CD4-positive, alpha-beta T cell (primary cell): ENCODE measurements around the gene P2RY14. TPM values are rescaled to one million over a fixed set of nuclear protein-coding genes. Genes with fewer than 3 reads are reported as not detected.
A peak's percentile ranks its signal among the peaks of the same experiment; 100 is the strongest.

Source experiments
- ATAC-seq: fragments of 200-7000 bp; cut with Tn5 transposase; one replicate; pipeline ENCODE4 v1.10.0; 2022; ENCODE audit warnings: mild to moderate bottlenecking; ENCODE audit not compliant: poor library complexity
- CTCF ChIA-PET: fragments of 350-600 bp; sonication (Branson Sonifier 250); formaldehyde crosslinking; loops from one replicate; lab custom pipeline; 2021; ENCODE audit warnings: antibody characterized with exemption, inconsistent platforms; lab: Charles Lee
- POLR2A ChIA-PET: fragments of 350-600 bp; sonication (Branson Sonifier 250); formaldehyde crosslinking; loops from one replicate; lab custom pipeline; 2021; ENCODE audit warnings: antibody characterized with exemption, inconsistent platforms; lab: Charles Lee
- DNase-seq, 14 experiments: peaks; one replicate each; pipeline ENCODE4 v3.0.0-alpha.2; 2013 to 2020; ENCODE audit warnings: mixed read lengths in 2 of 14
- H3K27ac ChIP-seq, 2 donors: one replicate each; pipeline versions ENCODE4 v1.5.1 to v1.7.0; 2013; ENCODE audit warnings: low read length in 2 of 2, low read depth in 1 of 2, mild to moderate bottlenecking in 1 of 2
- H3K27me3 ChIP-seq, 2 experiments: 1 replicate in 1 of 2; 2 replicates in 1 of 2; pipeline versions ENCODE4 v1.6.1 to v1.7.0; 2013; ENCODE audit warnings: low read length in 2 of 2, control low read depth in 1 of 2, mild to moderate bottlenecking in 1 of 2, moderate library complexity in 1 of 2; ENCODE audit not compliant: insufficient read depth in 2 of 2, control insufficient read depth in 1 of 2
- H3K36me3 ChIP-seq: one replicate; pipeline ENCODE4 v1.6.1; 2013; ENCODE audit warnings: low read length, control low read depth; ENCODE audit not compliant: insufficient read depth
- H3K4me1 ChIP-seq: one replicate; pipeline ENCODE4 v1.6.1; 2013; ENCODE audit warnings: low read length, control low read depth; ENCODE audit not compliant: insufficient read depth
- H3K4me3 ChIP-seq: one replicate; pipeline ENCODE4 v1.5.1; 2013; ENCODE audit warnings: mild to moderate bottlenecking, low read length, moderate library complexity
- H3K9me3 ChIP-seq, 2 experiments: 1 replicate in 1 of 2; 2 replicates in 1 of 2; pipeline versions ENCODE4 v1.6.1 to v1.7.0; 2013; ENCODE audit warnings: low read length in 2 of 2, mild to moderate bottlenecking in 2 of 2, control low read depth in 1 of 2, moderate library complexity in 1 of 2; ENCODE audit not compliant: control insufficient read depth in 1 of 2, insufficient read depth in 1 of 2
- H3K27ac Mint-ChIP-seq: one replicate; pipeline ENCODE4 v1.8.0; 2020; ENCODE audit warnings: mixed read lengths
- H3K27me3 Mint-ChIP-seq: one replicate; pipeline ENCODE4 v1.8.0; 2021; ENCODE audit warnings: mixed read lengths
- H3K36me3 Mint-ChIP-seq: one replicate; pipeline ENCODE4 v1.8.0; 2021; ENCODE audit warnings: low read depth, mixed read lengths
- H3K4me1 Mint-ChIP-seq: one replicate; pipeline ENCODE4 v1.8.0; 2021; ENCODE audit warnings: low read depth, mixed read lengths
- H3K4me3 Mint-ChIP-seq: one replicate; pipeline ENCODE4 v1.8.0; 2020; ENCODE audit warnings: mild to moderate bottlenecking, mixed read lengths
- H3K9me3 Mint-ChIP-seq: one replicate; pipeline ENCODE4 v1.8.0; 2020; ENCODE audit warnings: mixed read lengths
- CTCF ChIP-seq: fragments of 200-600 bp; IDR thresholded peaks from one replicate; pipeline ENCODE4 v1.8.0; 2022; ENCODE audit warnings: antibody characterized with exemption, mild to moderate bottlenecking
- intact Hi-C, 2 experiments: fragments of 100-400 bp; cut with DNase I in 1 of 2; cut with micrococcal nuclease in 1 of 2; formaldehyde crosslinking; loops; one replicate each; pipeline versions ENCODE4 v1.15.1 to v1.9.0; 2023 to 2025; cut with DNase I, micrococcal nuclease
- total RNA-seq, 174 experiments: library from RNA in 2 of 174; stranded (reverse) in 2 of 174; gene quantifications; one replicate each; pipeline ENCODE4 v1.2.3 and lab custom pipeline; 2021 to 2026

P2RY14 gene
- total RNA-seq, 2 experiments from 2014 or later: 0.22 TPM; not detected in 1

- Histone ChIP-seq H3K36me3 (peaks cover 16% of the 10 kb centered on the region), H3K9me3 (peaks cover 0 to 8% of the 10 kb centered on the region in 2 experiments), H3K4me3 (peak overlapping the region; percentile 61), H3K4me1 (peaks cover 22% of the 10 kb centered on the region), H3K27ac (peak overlapping the region; percentile 38 to 63), H3K27me3 (no peaks in the 10 kb centered on the region)
- intact Hi-C loops: loop anchor here in 1 of 2 experiments (5.0 kb wide), 1 partner anchor 787 kb away; no protein-coding TSS in a partner anchor
- CTCF ChIA-PET: interaction anchor here (2.4 kb wide), 1 partner anchor 31 kb away, joined by 15 read pairs; no protein-coding TSS in a partner anchor
- H3K9me3 Mint-ChIP-seq: no peaks in the 10 kb centered on the region
- ATAC-seq (no peak), DNase-seq (peak in 3 of 14 experiments; percentile 24 to 36 (median 29))
- H3K4me3 Mint-ChIP-seq: peak overlapping the region; percentile 92
- peak overlapping the region; percentile 85 for H3K27ac Mint-ChIP-seq
- no peak for TF ChIP-seq CTCF
- H3K27me3 Mint-ChIP-seq: no peaks in the 10 kb centered on the region
- POLR2A ChIA-PET: interaction anchor here (1.1 to 9.0 kb wide), 5 partner anchors 11 to 437 kb away, joined by 3 to 84 read pairs (median 13); partner anchors contain the start of gene SIAH2
- peaks cover 63% of the 10 kb centered on the region for H3K4me1 Mint-ChIP-seq
- peaks cover 50% of the 10 kb centered on the region for H3K36me3 Mint-ChIP-seq
These were observed 78.5 kb downstream of the P2RY14 start for GRCh38 chr3:151199554-151200438.

GRCh38 chr3:151198849-151199248 lies 79.5 kb downstream of the P2RY14 start:
- H3K27me3 Mint-ChIP-seq: no peaks in the 10 kb centered on the region
- TF ChIP-seq CTCF: no peak
- Histone ChIP-seq H3K4me1 (peaks cover 22% of the 10 kb centered on the region), H3K9me3 (peaks cover 0 to 9% of the 10 kb centered on the region in 2 experiments), H3K27ac (no peak overlapping the region), H3K4me3 (no peak overlapping the region), H3K27me3 (no peaks in the 10 kb centered on the region), H3K36me3 (peaks cover 16% of the 10 kb centered on the region)
- DNase-seq: no peak
- no peaks in the 10 kb centered on the region for H3K9me3 Mint-ChIP-seq
- ChIA-PET POLR2A (interaction anchor here (9.0 kb wide), 1 partner anchor 15 kb away, joined by 84 read pairs; no protein-coding TSS in a partner anchor), CTCF (interaction anchor here (1.2 kb wide), 1 partner anchor 814 kb away, joined by 3 read pairs; no protein-coding TSS in a partner anchor)
- peaks cover 54% of the 10 kb centered on the region for H3K4me1 Mint-ChIP-seq
- H3K36me3 Mint-ChIP-seq: peaks cover 50% of the 10 kb centered on the region
- peak overlapping the region; percentile 85 for H3K27ac Mint-ChIP-seq
- intact Hi-C loops: no loop called here
- H3K4me3 Mint-ChIP-seq: no peak overlapping the region
- ATAC-seq: no peak

GRCh38 chr3:151197981-151198767 lies 80.2 kb downstream of the P2RY14 start:
- Mint-ChIP-seq H3K4me3 (no peak overlapping the region), H3K27ac (peak overlapping the region; percentile 85), H3K36me3 (peaks cover 49% of the 10 kb centered on the region), H3K4me1 (peaks cover 50% of the 10 kb centered on the region), H3K27me3 (no peaks in the 10 kb centered on the region), H3K9me3 (no peaks in the 10 kb centered on the region)
- DNase-seq (no peak), ATAC-seq (no peak)
- H3K9me3 ChIP-seq: peaks cover 0 to 9% of the 10 kb centered on the region in 2 experiments
- peaks cover 22% of the 10 kb centered on the region for H3K4me1 ChIP-seq
- no peak overlapping the region for H3K27ac ChIP-seq
- H3K27me3 ChIP-seq: no peaks in the 10 kb centered on the region
- POLR2A ChIA-PET: interaction anchor here (9.0 kb wide), 1 partner anchor 14 kb away, joined by 84 read pairs; no protein-coding TSS in a partner anchor
- TF ChIP-seq CTCF: no peak
- intact Hi-C loops: no loop called here
- CTCF ChIA-PET: interaction anchor here (1.2 kb wide), 1 partner anchor 813 kb away, joined by 3 read pairs; no protein-coding TSS in a partner anchor
- H3K36me3 ChIP-seq: peaks cover 16% of the 10 kb centered on the region
- H3K4me3 ChIP-seq: no peak overlapping the region
